ENCODE measurements around the gene NEURL1. TPM values are rescaled to one million over a fixed set of nuclear protein-coding genes. Genes with fewer than 3 reads are reported as not detected.

Gene NEURL1
- total and polyA plus RNA-seq, 2 experiments from 2014 or later, result 2.3 to 4.6 TPM

- Histone ChIP-seq H2AFZ (no peak overlapping the region), H3K27ac (no peak overlapping the region), H3K36me3 (replicated peaks; ENCODE audit: insufficient read depth, low read depth) (no peaks in the 10 kb centered on the region)
Measured at GRCh38 chr10:103469201-103469600, 24.3 kb upstream of the NEURL1 start.

DNA sequence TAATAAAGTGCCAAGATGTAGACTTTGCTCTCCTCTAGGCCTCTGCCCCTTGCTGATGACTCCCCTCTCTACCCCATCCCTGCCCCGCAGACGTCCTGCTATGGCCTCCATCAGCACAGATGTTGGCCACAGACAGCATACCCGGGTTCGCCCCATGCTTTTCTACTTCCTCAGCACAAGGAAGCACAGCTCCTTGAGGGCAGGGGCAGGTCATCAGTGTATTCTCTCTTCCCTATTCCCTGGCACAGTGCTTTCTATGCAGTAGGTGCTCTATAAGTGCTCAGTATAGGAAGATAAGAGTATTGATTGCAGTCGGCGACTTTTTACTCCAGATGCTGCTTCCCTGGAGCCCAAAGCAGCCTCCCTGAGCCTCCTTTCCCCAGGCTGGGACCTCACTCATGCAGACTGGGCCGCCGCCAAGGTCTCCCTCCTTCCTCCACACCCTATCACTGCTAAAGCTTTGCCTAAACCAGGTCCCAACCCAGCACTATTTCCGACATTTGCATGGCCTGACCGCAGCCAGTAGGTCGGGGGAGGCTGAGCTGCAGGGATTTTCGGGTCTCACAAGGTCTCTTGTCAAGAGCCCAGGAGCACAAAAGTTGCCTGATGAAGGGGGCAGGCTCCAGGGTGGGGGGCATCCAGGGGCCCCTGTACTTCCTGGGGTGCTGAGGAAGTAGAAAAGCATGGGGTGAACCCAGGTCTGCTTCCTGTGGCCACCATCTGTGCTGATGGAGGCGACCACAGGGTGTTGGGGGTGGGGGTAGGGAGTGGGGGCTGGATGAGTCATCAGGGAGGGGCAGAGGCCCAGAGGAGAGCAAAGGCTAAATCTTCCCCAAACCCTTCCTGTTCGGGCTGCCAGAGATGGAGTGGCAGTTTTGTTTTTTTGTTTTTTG lies 22.5 kb upstream of the NEURL1 start:
- no peaks in the 10 kb centered on the region for H3K27me3 ChIP-seq
- no peak overlapping the region for H3K27ac ChIP-seq
- WGBS (ENCODE audit: low lambda C conversion rate, missing lambda C conversion rate), result 77% methylated on average over 14 of the region's 14 CpGs
- no peaks in the 10 kb centered on the region for H3K9me3 ChIP-seq (ENCODE audit: low read depth)
- H3K4me3 ChIP-seq, result no peak overlapping the region
- TF ChIP-seq EZH2phosphoT487 (IDR thresholded peaks at IDR 0.05; ENCODE audit: low read depth, severe bottlenecking, unreplicated experiment) (no peak), EZH2 (IDR thresholded peaks at IDR 0.05; ENCODE audit: borderline replicate concordance) (no peak)
- TF ChIP-seq, protein P1, sequence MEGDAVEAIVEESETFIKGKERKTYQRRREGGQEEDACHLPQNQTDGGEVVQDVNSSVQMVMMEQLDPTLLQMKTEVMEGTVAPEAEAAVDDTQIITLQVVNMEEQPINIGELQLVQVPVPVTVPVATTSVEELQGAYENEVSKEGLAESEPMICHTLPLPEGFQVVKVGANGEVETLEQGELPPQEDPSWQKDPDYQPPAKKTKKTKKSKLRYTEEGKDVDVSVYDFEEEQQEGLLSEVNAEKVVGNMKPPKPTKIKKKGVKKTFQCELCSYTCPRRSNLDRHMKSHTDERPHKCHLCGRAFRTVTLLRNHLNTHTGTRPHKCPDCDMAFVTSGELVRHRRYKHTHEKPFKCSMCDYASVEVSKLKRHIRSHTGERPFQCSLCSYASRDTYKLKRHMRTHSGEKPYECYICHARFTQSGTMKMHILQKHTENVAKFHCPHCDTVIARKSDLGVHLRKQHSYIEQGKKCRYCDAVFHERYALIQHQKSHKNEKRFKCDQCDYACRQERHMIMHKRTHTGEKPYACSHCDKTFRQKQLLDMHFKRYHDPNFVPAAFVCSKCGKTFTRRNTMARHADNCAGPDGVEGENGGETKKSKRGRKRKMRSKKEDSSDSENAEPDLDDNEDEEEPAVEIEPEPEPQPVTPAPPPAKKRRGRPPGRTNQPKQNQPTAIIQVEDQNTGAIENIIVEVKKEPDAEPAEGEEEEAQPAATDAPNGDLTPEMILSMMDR (IDR thresholded peaks at IDR 0.05; ENCODE audit: poor library complexity), result no peak
- no peaks in the 10 kb centered on the region for H4K20me1 ChIP-seq (ENCODE audit: insufficient read depth, poor library complexity, severe bottlenecking)
- no peaks in the 10 kb centered on the region for H3K9me2 ChIP-seq (replicated peaks; ENCODE audit: insufficient read depth)
- H3K4me1 ChIP-seq (ENCODE audit: insufficient read depth), result no peaks in the 10 kb centered on the region
- no peak overlapping the region for H2AFZ ChIP-seq
- H3K4me2 ChIP-seq, result no peak overlapping the region
- no peaks in the 10 kb centered on the region for H3K79me2 ChIP-seq
- DNase-seq (ENCODE audit: low spot score), result no peak
- no peaks in the 10 kb centered on the region for H3K36me3 ChIP-seq (replicated peaks; ENCODE audit: insufficient read depth, low read depth)

More at GRCh38 chr10:103469201-103469600, 24.3 kb upstream of the NEURL1 start:
- Histone ChIP-seq H3K4me1 (ENCODE audit: insufficient read depth) (no peaks in the 10 kb centered on the region), H3K4me2 (no peak overlapping the region), H3K9me2 (replicated peaks; ENCODE audit: insufficient read depth) (no peaks in the 10 kb centered on the region), H3K9me3 (ENCODE audit: low read depth) (no peaks in the 10 kb centered on the region), H3K4me3 (no peak overlapping the region), H4K20me1 (ENCODE audit: insufficient read depth, poor library complexity, severe bottlenecking) (no peaks in the 10 kb centered on the region), H3K79me2 (no peaks in the 10 kb centered on the region), H3K27me3 (no peaks in the 10 kb centered on the region)
- no peak for DNase-seq (ENCODE audit: low spot score)
- TF ChIP-seq, protein P1 (IDR thresholded peaks at IDR 0.05; ENCODE audit: poor library complexity), result no peak
- TF ChIP-seq EZH2phosphoT487 (IDR thresholded peaks at IDR 0.05; ENCODE audit: low read depth, severe bottlenecking, unreplicated experiment), result no peak
- no peak for TF ChIP-seq EZH2 (IDR thresholded peaks at IDR 0.05; ENCODE audit: borderline replicate concordance)
- WGBS (ENCODE audit: low lambda C conversion rate, missing lambda C conversion rate), result 81% methylated on average over 5 of the region's 5 CpGs

DNA sequence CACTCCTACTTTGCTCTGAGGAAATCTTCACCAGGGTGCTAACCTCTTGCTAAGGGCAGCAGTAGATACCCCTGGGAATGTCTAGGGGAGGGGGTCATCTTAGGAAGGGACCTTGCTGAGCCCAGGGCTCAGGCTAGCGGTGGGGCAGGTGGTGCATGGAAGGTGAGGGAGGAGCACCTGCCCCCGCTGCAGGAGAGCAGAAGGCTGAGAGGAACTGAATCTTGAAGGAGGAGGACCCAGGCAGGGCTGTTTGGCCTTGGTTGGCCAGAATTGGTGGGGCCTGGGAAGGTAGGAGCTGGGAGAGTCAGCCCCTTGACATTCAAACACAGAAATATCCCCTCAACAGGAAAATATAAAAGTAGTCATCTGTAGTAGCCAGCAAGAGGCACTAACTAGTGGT lies 21.5 kb upstream of the NEURL1 start:
- 94% methylated on average over 2 of the region's 2 CpGs for WGBS (ENCODE audit: low lambda C conversion rate, missing lambda C conversion rate)
- no peaks in the 10 kb centered on the region for H3K27me3 ChIP-seq
- H3K27ac ChIP-seq, result no peak overlapping the region
- H4K20me1 ChIP-seq (ENCODE audit: insufficient read depth, poor library complexity, severe bottlenecking), result no peaks in the 10 kb centered on the region
- no peak overlapping the region for H2AFZ ChIP-seq
- TF ChIP-seq EZH2 (IDR thresholded peaks at IDR 0.05; ENCODE audit: borderline replicate concordance), result no peak
- TF ChIP-seq, protein P1 (IDR thresholded peaks at IDR 0.05; ENCODE audit: poor library complexity), result no peak
- no peak for TF ChIP-seq EZH2phosphoT487 (IDR thresholded peaks at IDR 0.05; ENCODE audit: low read depth, severe bottlenecking, unreplicated experiment)
- H3K4me1 ChIP-seq (ENCODE audit: insufficient read depth), result no peaks in the 10 kb centered on the region
- no peaks in the 10 kb centered on the region for H3K9me2 ChIP-seq (replicated peaks; ENCODE audit: insufficient read depth)
- H3K4me2 ChIP-seq, result no peak overlapping the region
- H3K4me3 ChIP-seq, result no peak overlapping the region
- H3K36me3 ChIP-seq (replicated peaks; ENCODE audit: insufficient read depth, low read depth), result no peaks in the 10 kb centered on the region
- no peaks in the 10 kb centered on the region for H3K9me3 ChIP-seq (ENCODE audit: low read depth)
- no peaks in the 10 kb centered on the region for H3K79me2 ChIP-seq
- no peak for DNase-seq (ENCODE audit: low spot score)

All from hepatocyte (in vitro differentiated cells).